ENCODE results near the gene FAAP20.

Gene FAAP20

DNA sequence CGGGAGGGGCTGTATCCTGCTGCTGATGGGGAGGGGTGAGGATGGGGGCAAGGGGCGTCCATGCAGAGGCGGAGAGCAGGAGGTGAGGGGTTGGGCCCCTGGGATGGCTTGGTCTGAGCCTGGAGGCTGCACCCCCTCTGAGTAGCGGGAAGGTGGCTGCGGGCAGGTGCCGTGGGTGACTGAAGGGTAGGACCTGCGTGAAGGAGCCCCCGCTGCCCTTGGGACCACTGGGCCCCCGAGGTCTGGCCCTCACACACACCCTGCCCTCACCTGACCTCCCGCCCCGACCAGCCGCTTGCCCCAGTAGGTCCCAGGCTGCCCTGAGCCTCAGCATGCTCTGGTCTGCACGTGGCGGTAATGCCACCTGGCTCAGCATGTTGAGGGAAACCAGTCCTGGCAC is 20.8 kb upstream of the FAAP20 start:
- H3K23ac ChIP-seq (ENCODE audit: low read depth, low read length, poor library complexity), result peak overlapping the region; percentile 65
- no peak overlapping the region for H3K4me2 ChIP-seq (ENCODE audit: insufficient read depth, low read length, poor library complexity, severe bottlenecking)
- peak overlapping the region; percentile 97 for H2BK120ac ChIP-seq (ENCODE audit: low read depth, low read length)
- H3K4ac ChIP-seq (ENCODE audit: low read length), result peak overlapping the region; percentile 76
- H3K27ac ChIP-seq (replicated peaks; ENCODE audit: low read length), result no peak overlapping the region
- H3K9ac ChIP-seq (ENCODE audit: low read depth, low read length, poor library complexity), result peak overlapping the region; percentile 53
- peak overlapping the region; percentile 87 for H3K18ac ChIP-seq (ENCODE audit: low read length)
- no peak overlapping the region for H4K91ac ChIP-seq (ENCODE audit: low read depth, low read length, poor library complexity)
- no peak for DNase-seq (ENCODE audit: low spot score)
- H3K36me3 ChIP-seq (replicated peaks in 1 of 2; ENCODE audit: control insufficient read depth in 2 of 2, insufficient read depth in 2 of 2, low read length in 2 of 2), result no peaks in the 10 kb centered on the region
- H3K79me1 ChIP-seq (ENCODE audit: low read depth, low read length), result no peaks in the 10 kb centered on the region
- H3K4me3 ChIP-seq (ENCODE audit: low read length in 2 of 2), result no peak overlapping the region
- peak overlapping the region; percentile 17 for H3K14ac ChIP-seq (ENCODE audit: low read length)
- H2BK15ac ChIP-seq (ENCODE audit: low read length), result peak overlapping the region; percentile 93
- no peak overlapping the region for H2AFZ ChIP-seq (ENCODE audit: low read length)
- no CpG with 5 or more reads among the region's 14 CpGs for WGBS, 2 donors (ENCODE audit: extremely low coverage in 2 of 2, insufficient read length in 2 of 2, insufficient replicate concordance in 1 of 2)
- peaks cover 1 to 6% of the 10 kb centered on the region in 2 donors for H3K9me3 ChIP-seq (replicated peaks in 1 of 2; ENCODE audit: control insufficient read depth in 2 of 2, insufficient read depth in 1 of 2, low read depth in 1 of 2, low read length in 2 of 2)
- H3K27me3 ChIP-seq (ENCODE audit: control insufficient read depth in 3 of 3, insufficient read depth in 3 of 3, low read depth in 1 of 3, low read length in 3 of 3), result no peaks in the 10 kb centered on the region
- H2BK5ac ChIP-seq (ENCODE audit: low read length), result peak overlapping the region; percentile 96
- H2AK5ac ChIP-seq (ENCODE audit: low read depth, low read length), result peak overlapping the region; percentile 84
- peak overlapping the region; percentile 94 for H2BK12ac ChIP-seq (ENCODE audit: low read length)
- H4K8ac ChIP-seq (ENCODE audit: low read depth, low read length), result no peak overlapping the region
- peaks cover 19 to 28% of the 10 kb centered on the region in 2 donors for H3K4me1 ChIP-seq (ENCODE audit: control insufficient read depth in 2 of 2, insufficient read depth in 1 of 2, low read depth in 1 of 2, low read length in 2 of 2)

DNA sequence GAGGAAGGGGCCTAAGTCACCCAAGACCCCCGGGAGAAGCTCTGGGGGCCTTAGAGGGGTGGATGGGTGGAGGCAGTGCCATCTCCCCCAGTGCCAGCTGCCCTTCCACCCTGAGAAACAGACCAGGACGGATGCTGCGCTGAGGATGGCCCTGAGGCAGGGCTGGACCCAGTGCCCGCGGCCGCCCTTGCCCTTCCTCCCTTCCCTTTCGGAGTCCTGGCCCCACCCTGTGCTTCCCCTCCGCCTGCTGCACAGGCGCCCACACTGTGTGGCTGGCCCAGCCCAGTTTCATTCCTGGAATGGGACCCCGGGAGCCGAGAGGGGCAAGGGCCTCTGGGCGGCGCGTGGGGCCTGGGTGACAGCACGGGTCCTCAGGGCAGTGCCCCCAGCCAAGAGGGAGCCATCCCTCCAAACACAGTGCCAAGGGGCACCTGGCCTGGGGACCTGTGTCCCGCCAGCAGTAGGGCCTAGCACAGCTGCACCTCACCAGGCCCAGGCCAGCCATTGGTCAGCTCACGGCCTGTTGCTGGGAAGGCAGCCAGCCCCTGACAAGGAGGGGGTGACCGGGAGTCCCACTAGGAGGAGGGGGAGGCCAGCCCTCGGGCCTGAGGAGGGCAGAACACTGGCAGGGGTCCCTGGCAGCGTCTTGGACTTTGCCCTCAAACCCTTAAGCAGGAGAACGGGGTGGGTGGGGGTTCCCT is 20.1 kb upstream of the FAAP20 start:
- Histone ChIP-seq H4K8ac (ENCODE audit: low read depth, low read length) (peak overlapping the region; percentile 30), H2BK12ac (ENCODE audit: low read length) (peak overlapping the region; percentile 99), H3K4ac (ENCODE audit: low read length) (peak overlapping the region; percentile 81), H2BK120ac (ENCODE audit: low read depth, low read length) (peak overlapping the region; percentile 97), H3K14ac (ENCODE audit: low read length) (peak overlapping the region; percentile 32), H3K4me2 (ENCODE audit: insufficient read depth, low read length, poor library complexity, severe bottlenecking) (no peak overlapping the region), H4K91ac (ENCODE audit: low read depth, low read length, poor library complexity) (peak overlapping the region; percentile 56), H3K23ac (ENCODE audit: low read depth, low read length, poor library complexity) (peak overlapping the region; percentile 70), H3K79me1 (ENCODE audit: low read depth, low read length) (no peaks in the 10 kb centered on the region), H2BK15ac (ENCODE audit: low read length) (peak overlapping the region; percentile 93), H3K36me3 (replicated peaks in 1 of 2; ENCODE audit: control insufficient read depth in 2 of 2, insufficient read depth in 2 of 2, low read length in 2 of 2) (no peaks in the 10 kb centered on the region), H3K9ac (ENCODE audit: low read depth, low read length, poor library complexity) (peak overlapping the region; percentile 82), H2BK5ac (ENCODE audit: low read length) (peak overlapping the region; percentile 96), H3K4me1 (ENCODE audit: control insufficient read depth in 2 of 2, insufficient read depth in 1 of 2, low read depth in 1 of 2, low read length in 2 of 2) (peaks cover 19 to 31% of the 10 kb centered on the region in 2 donors), H3K9me3 (replicated peaks in 1 of 2; ENCODE audit: control insufficient read depth in 2 of 2, insufficient read depth in 1 of 2, low read depth in 1 of 2, low read length in 2 of 2) (peaks cover 1 to 6% of the 10 kb centered on the region in 2 donors), H3K27me3 (ENCODE audit: control insufficient read depth in 3 of 3, insufficient read depth in 3 of 3, low read depth in 1 of 3, low read length in 3 of 3) (no peaks in the 10 kb centered on the region), H3K18ac (ENCODE audit: low read length) (peak overlapping the region; percentile 86), H2AK5ac (ENCODE audit: low read depth, low read length) (peak overlapping the region; percentile 84), H3K27ac (replicated peaks; ENCODE audit: low read length) (no peak overlapping the region), H2AFZ (ENCODE audit: low read length) (peak overlapping the region; percentile 71), H3K4me3 (ENCODE audit: low read length in 2 of 2) (no peak overlapping the region)
- DNase-seq (ENCODE audit: low spot score), result no peak
- no CpG with 5 or more reads among the region's 21 CpGs for WGBS, 2 donors (ENCODE audit: extremely low coverage in 2 of 2, insufficient read length in 2 of 2, insufficient replicate concordance in 1 of 2)

DNA sequence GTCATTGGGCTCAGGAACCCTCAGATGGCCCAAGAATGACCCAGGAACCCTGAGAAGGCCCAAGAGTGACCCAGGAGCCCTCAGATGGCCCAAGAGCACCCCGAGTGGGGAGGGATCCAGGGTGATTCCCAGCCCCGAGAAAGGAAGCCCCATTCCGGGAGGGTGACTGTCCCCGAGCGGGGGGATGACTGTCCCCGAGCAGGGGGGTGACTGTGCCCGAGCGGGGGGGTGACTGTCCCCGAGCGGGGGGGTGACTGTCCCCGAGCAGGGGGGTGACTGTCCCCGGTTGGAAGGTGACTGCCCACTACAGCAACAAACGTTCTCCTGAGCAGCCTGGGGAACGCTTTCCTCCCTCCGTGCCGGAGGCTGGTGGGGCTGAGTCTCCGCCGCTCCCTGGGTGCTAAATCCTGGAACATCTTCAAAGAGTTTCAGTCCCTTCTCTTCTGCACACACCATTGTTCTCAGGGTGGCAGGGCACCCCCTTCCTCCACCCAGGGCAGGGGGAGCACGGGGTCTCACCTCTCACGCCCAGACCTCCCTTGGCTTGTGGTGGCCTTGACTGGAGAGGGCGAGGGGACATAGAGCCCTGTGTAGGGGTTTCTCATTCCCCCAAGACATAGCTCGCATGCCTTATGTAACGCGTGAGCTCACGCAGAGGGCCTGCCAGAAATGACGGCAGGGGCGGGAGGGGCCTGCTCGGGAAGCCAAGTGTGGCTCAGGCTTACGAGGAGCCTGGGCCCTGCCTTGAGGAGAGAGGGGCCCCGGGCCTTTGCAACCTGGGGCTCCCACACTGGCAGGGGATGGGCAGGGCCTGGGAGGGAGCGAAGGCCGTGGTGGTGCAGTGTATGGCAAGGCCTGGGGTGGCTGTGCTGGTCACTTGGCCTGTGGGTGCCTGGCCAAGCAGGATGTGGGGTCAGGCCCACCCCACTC is 19.3 kb upstream of the FAAP20 start:
- no peak for DNase-seq (ENCODE audit: low spot score)
- Histone ChIP-seq H3K27me3 (ENCODE audit: control insufficient read depth in 3 of 3, insufficient read depth in 3 of 3, low read depth in 1 of 3, low read length in 3 of 3) (no peaks in the 10 kb centered on the region), H3K18ac (ENCODE audit: low read length) (peak overlapping the region; percentile 96), H3K23ac (ENCODE audit: low read depth, low read length, poor library complexity) (peak overlapping the region; percentile 70), H3K4me3 (ENCODE audit: low read length in 2 of 2) (no peak overlapping the region), H3K4ac (ENCODE audit: low read length) (peak overlapping the region; percentile 90), H3K27ac (replicated peaks; ENCODE audit: low read length) (peak overlapping the region; percentile 90), H2AFZ (ENCODE audit: low read length) (peak overlapping the region; percentile 86), H3K4me1 (ENCODE audit: control insufficient read depth in 2 of 2, insufficient read depth in 1 of 2, low read depth in 1 of 2, low read length in 2 of 2) (peaks cover 21 to 38% of the 10 kb centered on the region in 2 donors), H2BK5ac (ENCODE audit: low read length) (peak overlapping the region; percentile 96), H3K79me1 (ENCODE audit: low read depth, low read length) (no peaks in the 10 kb centered on the region), H2AK5ac (ENCODE audit: low read depth, low read length) (peak overlapping the region; percentile 84), H3K36me3 (replicated peaks in 1 of 2; ENCODE audit: control insufficient read depth in 2 of 2, insufficient read depth in 2 of 2, low read length in 2 of 2) (no peaks in the 10 kb centered on the region), H2BK12ac (ENCODE audit: low read length) (peak overlapping the region; percentile 99), H3K9me3 (replicated peaks in 1 of 2; ENCODE audit: control insufficient read depth in 2 of 2, insufficient read depth in 1 of 2, low read depth in 1 of 2, low read length in 2 of 2) (peaks cover 0 to 3% of the 10 kb centered on the region in 2 donors), H2BK120ac (ENCODE audit: low read depth, low read length) (peak overlapping the region; percentile 19), H2BK15ac (ENCODE audit: low read length) (peak overlapping the region; percentile 93), H4K8ac (ENCODE audit: low read depth, low read length) (no peak overlapping the region), H3K9ac (ENCODE audit: low read depth, low read length, poor library complexity) (peak overlapping the region; percentile 82), H4K91ac (ENCODE audit: low read depth, low read length, poor library complexity) (peak overlapping the region; percentile 56), H3K4me2 (ENCODE audit: insufficient read depth, low read length, poor library complexity, severe bottlenecking) (no peak overlapping the region), H3K14ac (ENCODE audit: low read length) (peak overlapping the region; percentile 32)
- WGBS, 2 donors (ENCODE audit: extremely low coverage in 2 of 2, insufficient read length in 2 of 2, insufficient replicate concordance in 1 of 2), result no CpG with 5 or more reads among the region's 32 CpGs
